Activated CD8-positive, alpha-beta T cell treated with anti-CD3 and anti-CD28 coated beads for 36 hours (primary cell): Measurements from ENCODE around the gene UHRF1. TPM values are rescaled to one million over a fixed set of nuclear protein-coding genes. Genes with fewer than 3 reads are reported as not detected.

ENCODE experiments used
- ATAC-seq: fragments of 200-7000 bp; cut with Tn5 transposase; one replicate; pipeline ENCODE4 v1.10.0; 2021; ENCODE audit warnings: mild to moderate bottlenecking, moderate library complexity
- CTCF ChIA-PET: fragments of 350-600 bp; sonication (Branson Sonifier 250); formaldehyde crosslinking; loops from one replicate; lab custom pipeline; 2021; ENCODE audit warnings: antibody characterized with exemption; lab: Charles Lee
- POLR2A ChIA-PET: fragments of 350-600 bp; sonication (Branson Sonifier 250); formaldehyde crosslinking; loops from one replicate; lab custom pipeline; 2021; ENCODE audit warnings: antibody characterized with exemption; lab: Charles Lee
- DNase-seq: peaks from one replicate; pipeline ENCODE4 v3.0.0-alpha.2; 2020
- H3K27ac Mint-ChIP-seq: one replicate; pipeline ENCODE4 v1.8.0; 2021; ENCODE audit warnings: mild to moderate bottlenecking, mixed read lengths
- H3K27me3 Mint-ChIP-seq: one replicate; pipeline ENCODE4 v1.8.0; 2021; ENCODE audit warnings: mixed read lengths
- H3K36me3 Mint-ChIP-seq: one replicate; pipeline ENCODE4 v1.8.0; 2021; ENCODE audit warnings: low read depth, mixed read lengths
- H3K4me1 Mint-ChIP-seq: one replicate; pipeline ENCODE4 v1.8.0; 2021; ENCODE audit warnings: low read depth, mixed read lengths
- H3K4me3 Mint-ChIP-seq: one replicate; pipeline ENCODE4 v1.8.0; 2021; ENCODE audit warnings: mild to moderate bottlenecking, moderate library complexity, mixed read lengths
- H3K9me3 Mint-ChIP-seq: one replicate; pipeline ENCODE4 v1.8.0; 2021; ENCODE audit warnings: mixed read lengths
- CTCF ChIP-seq: fragments of 200-600 bp; IDR thresholded peaks from one replicate; pipeline ENCODE4 v1.8.0; 2022; ENCODE audit warnings: antibody characterized with exemption, mild to moderate bottlenecking
- intact Hi-C: fragments of 100-400 bp; cut with micrococcal nuclease; formaldehyde crosslinking; loops from one replicate; pipeline ENCODE4 v1.10.0; 2022
- total RNA-seq, 2 experiments: library from RNA; stranded (reverse); gene quantifications; one replicate each; pipeline ENCODE4 v1.2.3, GENCODE V29; 2021

UHRF1 gene
- total RNA-seq, 2 experiments from 2014 or later = 173 to 175 TPM

- peaks cover under 1% of the 10 kb centered on the region for H3K4me1 Mint-ChIP-seq
- ChIA-PET CTCF (no interaction called here), POLR2A (interaction anchor here (1.3 kb wide), 1 partner anchor 9 kb away, joined by 3 read pairs; no protein-coding TSS in a partner anchor)
- H3K9me3 Mint-ChIP-seq = no peaks in the 10 kb centered on the region
- no peak overlapping the region for H3K27ac Mint-ChIP-seq
- H3K27me3 Mint-ChIP-seq = no peaks in the 10 kb centered on the region
- DNase-seq = no peak
- TF ChIP-seq CTCF = no peak
- H3K4me3 Mint-ChIP-seq = no peak overlapping the region
- no peak for ATAC-seq
- intact Hi-C loops = no loop called here
- peaks cover 41% of the 10 kb centered on the region for H3K36me3 Mint-ChIP-seq
Measured at GRCh38 chr19:4962085-4962619, 52.9 kb downstream of the UHRF1 start.

DNA sequence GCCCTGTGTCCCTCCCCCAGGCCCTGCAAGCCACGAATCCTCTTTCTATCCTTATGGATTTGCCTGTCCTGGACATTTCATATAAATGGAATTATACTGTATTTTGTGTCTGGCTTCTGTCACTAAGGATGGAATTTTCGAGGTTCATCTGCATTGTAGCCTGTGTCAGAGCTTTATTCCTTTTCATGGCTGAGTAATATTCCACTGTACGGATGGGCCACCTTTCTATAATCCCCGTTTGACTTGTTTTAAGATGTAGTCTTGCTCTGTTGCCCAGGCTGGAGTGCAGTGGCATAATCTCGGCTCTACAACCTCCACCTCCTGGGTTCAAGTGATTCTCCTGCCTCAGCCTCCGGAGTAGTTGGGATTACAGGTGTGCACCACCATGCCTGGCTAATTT is 55.8 kb downstream of the UHRF1 start:
- H3K9me3 Mint-ChIP-seq = no peaks in the 10 kb centered on the region
- H3K27ac Mint-ChIP-seq = no peak overlapping the region
- ATAC-seq (no peak), DNase-seq (no peak)
- ChIA-PET CTCF (interaction anchor here (1.1 kb wide), 1 partner anchor 12 kb away, joined by 3 read pairs; no protein-coding TSS in a partner anchor), POLR2A (interaction anchor here (1.5 to 1.9 kb wide), 2 partner anchors 47 to 51 kb away, joined by 3 to 4 read pairs; no protein-coding TSS in a partner anchor)
- intact Hi-C loops = no loop called here
- TF ChIP-seq CTCF = no peak
- H3K4me3 Mint-ChIP-seq = no peak overlapping the region
- H3K36me3 Mint-ChIP-seq = peaks cover 31% of the 10 kb centered on the region
- peaks cover 14% of the 10 kb centered on the region for H3K4me1 Mint-ChIP-seq
- no peaks in the 10 kb centered on the region for H3K27me3 Mint-ChIP-seq

- H3K9me3 Mint-ChIP-seq = no peaks in the 10 kb centered on the region
- no peak for TF ChIP-seq CTCF
- peaks cover 31% of the 10 kb centered on the region for H3K36me3 Mint-ChIP-seq
- DNase-seq (no peak), ATAC-seq (no peak)
- ChIA-PET CTCF (interaction anchor here (1.9 kb wide), 1 partner anchor 35 kb away, joined by 6 read pairs; no protein-coding TSS in a partner anchor), POLR2A (interaction anchor here (0.6 to 1.2 kb wide), 3 partner anchors 13 to 129 kb away, joined by 3 to 4 read pairs (median 3); no protein-coding TSS in a partner anchor)
- no peaks in the 10 kb centered on the region for H3K27me3 Mint-ChIP-seq
- intact Hi-C loops = no loop called here
- peaks cover 28% of the 10 kb centered on the region for H3K4me1 Mint-ChIP-seq
- no peak overlapping the region for H3K4me3 Mint-ChIP-seq
- H3K27ac Mint-ChIP-seq = peak overlapping the region; percentile 36
Measured at GRCh38 chr19:4966591-4966990, 57.3 kb downstream of the UHRF1 start.

GRCh38 chr19:4967738-4968461 is 58.6 kb downstream of the UHRF1 start:
- Mint-ChIP-seq H3K27me3 (no peaks in the 10 kb centered on the region), H3K9me3 (no peaks in the 10 kb centered on the region), H3K27ac (peak overlapping the region; percentile 96), H3K36me3 (peaks cover 19% of the 10 kb centered on the region), H3K4me1 (peaks cover 34% of the 10 kb centered on the region), H3K4me3 (peak overlapping the region; percentile 66)
- ChIA-PET CTCF (interaction anchor here (1.6 to 5.6 kb wide), 4 partner anchors 34 to 158 kb away, joined by 5 to 30 read pairs (median 8); no protein-coding TSS in a partner anchor), POLR2A (interaction anchor here (0.7 to 1.7 kb wide), 5 partner anchors 10 to 702 kb away, joined by 3 to 7 read pairs (median 3); no protein-coding TSS in a partner anchor)
- DNase-seq (peak; percentile 15), ATAC-seq (no peak)
- no peak for TF ChIP-seq CTCF
- intact Hi-C loops = no loop called here
